ENCODE measurements around the gene POGLUT3.
A peak's percentile ranks its signal among the peaks of the same experiment; 100 is the strongest.

Gene POGLUT3

DNA sequence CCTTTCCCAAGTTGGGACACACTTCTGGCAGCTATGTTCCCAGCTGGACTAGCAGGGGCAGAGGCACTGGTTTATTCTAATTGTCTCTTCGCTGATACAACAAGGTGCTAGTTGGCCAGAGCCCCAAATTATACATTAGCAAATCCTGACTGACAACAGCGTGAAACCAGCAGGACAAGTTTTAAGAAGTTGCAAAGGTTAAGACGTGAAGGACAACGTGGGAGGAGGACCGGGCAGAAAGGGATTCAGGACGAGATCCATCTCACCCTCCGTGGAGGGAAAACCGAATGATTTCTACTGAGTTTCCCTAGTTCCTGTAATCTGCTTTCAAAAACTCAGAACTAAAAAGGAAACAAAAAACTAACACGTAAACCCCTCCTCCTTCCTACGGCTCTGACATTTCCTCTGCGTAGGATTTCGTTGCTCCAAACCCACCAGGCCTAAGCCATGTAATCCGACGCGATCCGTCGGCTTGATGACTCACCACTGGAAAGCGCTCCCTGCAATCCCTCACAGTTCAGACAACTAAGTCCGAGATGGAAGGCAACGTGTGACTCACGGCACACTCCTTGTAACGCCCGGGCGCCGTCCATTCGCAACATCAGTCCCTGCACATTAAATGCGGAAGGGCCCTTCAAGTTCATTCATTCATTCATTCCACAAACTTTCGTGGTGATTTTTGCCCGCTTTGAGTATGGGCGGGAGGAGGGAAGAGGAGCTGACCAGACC is 703 bp downstream of the POGLUT3 start (continued):
- TF ChIP-seq, protein P1, sequence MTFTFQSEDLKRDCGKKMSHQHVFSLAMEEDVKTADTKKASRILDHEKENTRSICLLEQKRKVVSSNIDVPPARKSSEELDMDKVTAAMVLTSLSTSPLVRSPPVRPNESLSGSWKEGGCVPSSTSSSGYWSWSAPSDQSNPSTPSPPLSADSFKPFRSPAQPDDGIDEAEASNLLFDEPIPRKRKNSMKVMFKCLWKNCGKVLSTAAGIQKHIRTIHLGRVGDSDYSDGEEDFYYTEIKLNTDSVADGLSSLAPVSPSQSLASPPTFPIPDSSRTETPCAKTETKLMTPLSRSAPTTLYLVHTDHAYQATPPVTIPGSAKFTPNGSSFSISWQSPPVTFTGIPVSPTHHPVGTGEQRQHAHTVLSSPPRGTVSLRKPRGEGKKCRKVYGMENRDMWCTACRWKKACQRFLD (tag by site-specific recombination; IDR thresholded peaks at IDR 0.05), result no peak
- TF ChIP-seq ZNF391 (tag by site-specific recombination; IDR thresholded peaks at IDR 0.05; ENCODE audit: borderline replicate concordance, low read depth), result peak; percentile 28; the same call in 1 of the 2 replicates
- peak; percentile 77 for TF ChIP-seq SP7 (tag by site-specific recombination; IDR thresholded peaks at IDR 0.05)
- no peak for TF ChIP-seq ZNF133 (tag by site-specific recombination; IDR thresholded peaks at IDR 0.05)
- TF ChIP-seq ZIC2 (tag by site-specific recombination; IDR thresholded peaks at IDR 0.05), result peak; percentile 48; the same call in 1 of the 2 replicates
- TF ChIP-seq ZNF366 (tag by site-specific recombination; conservative IDR thresholded peaks at IDR 0.05), result peak; percentile 79
- TF ChIP-seq, protein P2, sequence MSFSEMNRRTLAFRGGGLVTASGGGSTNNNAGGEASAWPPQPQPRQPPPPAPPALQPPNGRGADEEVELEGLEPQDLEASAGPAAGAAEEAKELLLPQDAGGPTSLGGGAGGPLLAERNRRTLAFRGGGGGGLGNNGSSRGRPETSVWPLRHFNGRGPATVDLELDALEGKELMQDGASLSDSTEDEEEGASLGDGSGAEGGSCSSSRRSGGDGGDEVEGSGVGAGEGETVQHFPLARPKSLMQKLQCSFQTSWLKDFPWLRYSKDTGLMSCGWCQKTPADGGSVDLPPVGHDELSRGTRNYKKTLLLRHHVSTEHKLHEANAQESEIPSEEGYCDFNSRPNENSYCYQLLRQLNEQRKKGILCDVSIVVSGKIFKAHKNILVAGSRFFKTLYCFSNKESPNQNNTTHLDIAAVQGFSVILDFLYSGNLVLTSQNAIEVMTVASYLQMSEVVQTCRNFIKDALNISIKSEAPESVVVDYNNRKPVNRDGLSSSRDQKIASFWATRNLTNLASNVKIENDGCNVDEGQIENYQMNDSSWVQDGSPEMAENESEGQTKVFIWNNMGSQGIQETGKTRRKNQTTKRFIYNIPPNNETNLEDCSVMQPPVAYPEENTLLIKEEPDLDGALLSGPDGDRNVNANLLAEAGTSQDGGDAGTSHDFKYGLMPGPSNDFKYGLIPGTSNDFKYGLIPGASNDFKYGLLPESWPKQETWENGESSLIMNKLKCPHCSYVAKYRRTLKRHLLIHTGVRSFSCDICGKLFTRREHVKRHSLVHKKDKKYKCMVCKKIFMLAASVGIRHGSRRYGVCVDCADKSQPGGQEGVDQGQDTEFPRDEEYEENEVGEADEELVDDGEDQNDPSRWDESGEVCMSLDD (tag by site-specific recombination; IDR thresholded peaks at IDR 0.05), result no peak
- TF ChIP-seq ZBTB8A (tag by site-specific recombination; IDR thresholded peaks at IDR 0.05), result peak; percentile 58
- no peak for TF ChIP-seq ZNF670 (tag by site-specific recombination; IDR thresholded peaks at IDR 0.05; ENCODE audit: low read depth)
- no peak for TF ChIP-seq ZNF624 (tag by site-specific recombination; IDR thresholded peaks at IDR 0.05)
- TF ChIP-seq, protein P3, sequence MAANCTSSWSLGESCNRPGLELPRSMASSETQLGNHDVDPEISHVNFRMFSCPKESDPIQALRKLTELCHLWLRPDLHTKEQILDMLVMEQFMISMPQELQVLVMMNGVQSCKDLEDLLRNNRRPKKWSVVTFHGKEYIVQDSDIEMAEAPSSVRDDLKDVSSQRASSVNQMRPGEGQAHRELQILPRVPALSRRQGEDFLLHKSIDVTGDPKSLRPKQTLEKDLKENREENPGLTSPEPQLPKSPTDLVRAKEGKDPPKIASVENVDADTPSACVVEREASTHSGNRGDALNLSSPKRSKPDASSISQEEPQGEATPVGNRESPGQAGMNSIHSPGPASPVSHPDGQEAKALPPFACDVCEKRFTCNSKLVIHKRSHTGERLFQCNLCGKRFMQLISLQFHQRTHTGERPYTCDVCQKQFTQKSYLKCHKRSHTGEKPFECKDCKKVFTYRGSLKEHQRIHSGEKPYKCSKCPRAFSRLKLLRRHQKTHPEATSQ (tag by site-specific recombination; IDR thresholded peaks at IDR 0.05), result no peak
- TF ChIP-seq FEZF1 (tag by site-specific recombination; IDR thresholded peaks at IDR 0.05), result no peak
- TF ChIP-seq, protein P4, sequence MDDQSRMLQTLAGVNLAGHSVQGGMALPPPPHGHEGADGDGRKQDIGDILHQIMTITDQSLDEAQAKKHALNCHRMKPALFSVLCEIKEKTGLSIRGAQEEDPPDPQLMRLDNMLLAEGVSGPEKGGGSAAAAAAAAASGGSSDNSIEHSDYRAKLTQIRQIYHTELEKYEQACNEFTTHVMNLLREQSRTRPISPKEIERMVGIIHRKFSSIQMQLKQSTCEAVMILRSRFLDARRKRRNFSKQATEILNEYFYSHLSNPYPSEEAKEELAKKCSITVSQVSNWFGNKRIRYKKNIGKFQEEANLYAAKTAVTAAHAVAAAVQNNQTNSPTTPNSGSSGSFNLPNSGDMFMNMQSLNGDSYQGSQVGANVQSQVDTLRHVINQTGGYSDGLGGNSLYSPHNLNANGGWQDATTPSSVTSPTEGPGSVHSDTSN (CRISPR knock-in tag; IDR thresholded peaks at IDR 0.05), result no peak
- TF ChIP-seq ZNF561 (tag by site-specific recombination; IDR thresholded peaks at IDR 0.05; ENCODE audit: borderline replicate concordance), result 0 out of 2 replicates have a peak, but pooled peaks have one; percentile 12
- TF ChIP-seq ZNF621 (tag by site-specific recombination; IDR thresholded peaks at IDR 0.05), result no peak
- TF ChIP-seq, protein P5, sequence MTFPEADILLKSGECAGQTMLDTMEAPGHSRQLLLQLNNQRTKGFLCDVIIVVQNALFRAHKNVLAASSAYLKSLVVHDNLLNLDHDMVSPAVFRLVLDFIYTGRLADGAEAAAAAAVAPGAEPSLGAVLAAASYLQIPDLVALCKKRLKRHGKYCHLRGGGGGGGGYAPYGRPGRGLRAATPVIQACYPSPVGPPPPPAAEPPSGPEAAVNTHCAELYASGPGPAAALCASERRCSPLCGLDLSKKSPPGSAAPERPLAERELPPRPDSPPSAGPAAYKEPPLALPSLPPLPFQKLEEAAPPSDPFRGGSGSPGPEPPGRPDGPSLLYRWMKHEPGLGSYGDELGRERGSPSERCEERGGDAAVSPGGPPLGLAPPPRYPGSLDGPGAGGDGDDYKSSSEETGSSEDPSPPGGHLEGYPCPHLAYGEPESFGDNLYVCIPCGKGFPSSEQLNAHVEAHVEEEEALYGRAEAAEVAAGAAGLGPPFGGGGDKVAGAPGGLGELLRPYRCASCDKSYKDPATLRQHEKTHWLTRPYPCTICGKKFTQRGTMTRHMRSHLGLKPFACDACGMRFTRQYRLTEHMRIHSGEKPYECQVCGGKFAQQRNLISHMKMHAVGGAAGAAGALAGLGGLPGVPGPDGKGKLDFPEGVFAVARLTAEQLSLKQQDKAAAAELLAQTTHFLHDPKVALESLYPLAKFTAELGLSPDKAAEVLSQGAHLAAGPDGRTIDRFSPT (tag by site-specific recombination; IDR thresholded peaks at IDR 0.05), result no peak
- no peak for TF ChIP-seq ZNF416 (tag by site-specific recombination; IDR thresholded peaks at IDR 0.05)
- no peak for TF ChIP-seq ZNF138 (tag by site-specific recombination; IDR thresholded peaks at IDR 0.05; ENCODE audit: borderline replicate concordance)
- no peak for TF ChIP-seq ZNF677 (tag by site-specific recombination; IDR thresholded peaks at IDR 0.05)
- TF ChIP-seq ZSCAN23 (tag by site-specific recombination; IDR thresholded peaks at IDR 0.05), result no peak
- TF ChIP-seq OVOL3 (tag by site-specific recombination; IDR thresholded peaks at IDR 0.05), result no peak
- TF ChIP-seq ZNF629 (tag by site-specific recombination; IDR thresholded peaks at IDR 0.05), result peak; percentile 89
- TF ChIP-seq EGR2 (tag by site-specific recombination; IDR thresholded peaks at IDR 0.05; ENCODE audit: low read depth), result peak; percentile 77
- TF ChIP-seq ZNF140 (tag by site-specific recombination; IDR thresholded peaks at IDR 0.05), result no peak
- peak; percentile 47; the same call in 1 of the 2 replicates for TF ChIP-seq BCL11B (tag by site-specific recombination; IDR thresholded peaks at IDR 0.05; ENCODE audit: low read depth)
- 0 out of 2 replicates have a peak, but pooled peaks have one; percentile 52 for TF ChIP-seq ZNF324 (tag by site-specific recombination; IDR thresholded peaks at IDR 0.05)
- peak; percentile 63; the same call in 1 of the 2 replicates for TF ChIP-seq MZF1 (tag by site-specific recombination; IDR thresholded peaks at IDR 0.05; ENCODE audit: borderline replicate concordance)
- TF ChIP-seq, protein P6, sequence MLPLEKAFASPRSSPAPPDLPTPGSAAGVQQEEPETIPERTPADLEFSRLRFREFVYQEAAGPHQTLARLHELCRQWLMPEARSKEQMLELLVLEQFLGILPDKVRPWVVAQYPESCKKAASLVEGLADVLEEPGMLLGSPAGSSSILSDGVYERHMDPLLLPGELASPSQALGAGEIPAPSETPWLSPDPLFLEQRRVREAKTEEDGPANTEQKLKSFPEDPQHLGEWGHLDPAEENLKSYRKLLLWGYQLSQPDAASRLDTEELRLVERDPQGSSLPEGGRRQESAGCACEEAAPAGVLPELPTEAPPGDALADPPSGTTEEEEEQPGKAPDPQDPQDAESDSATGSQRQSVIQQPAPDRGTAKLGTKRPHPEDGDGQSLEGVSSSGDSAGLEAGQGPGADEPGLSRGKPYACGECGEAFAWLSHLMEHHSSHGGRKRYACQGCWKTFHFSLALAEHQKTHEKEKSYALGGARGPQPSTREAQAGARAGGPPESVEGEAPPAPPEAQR (tag by site-specific recombination; IDR thresholded peaks at IDR 0.05), result no peak
- no peak for TF ChIP-seq ZNF596 (tag by site-specific recombination; IDR thresholded peaks at IDR 0.05)
- TF ChIP-seq ZNF302 (tag by site-specific recombination; IDR thresholded peaks at IDR 0.05; ENCODE audit: low read depth), result no peak
- no peak for TF ChIP-seq ZNF112 (tag by site-specific recombination; IDR thresholded peaks at IDR 0.05)

Measured in HEK293 (cell line).